Peyer's patch (tissue), 4 donors: Measurements from ENCODE around the gene THAP10.

Experiments used
- CTCF ChIP-seq, 6 experiments: fragments of 450-650 bp in 4 of 6; fragments of 200-600 bp in 2 of 6; sonication (generic) in 1 of 6; IDR thresholded peaks; one replicate each; pipeline ENCODE4 v1.5.1; 2017 to 2019; ENCODE audit warnings: antibody characterized with exemption in 6 of 6, mild to moderate bottlenecking in 3 of 6, moderate library complexity in 1 of 6
- POLR2A ChIP-seq, 2 donors: fragments of 450-650 bp; IDR thresholded peaks; one replicate each; pipeline ENCODE4 v1.5.1; 2017; ENCODE audit warnings: antibody characterized with exemption in 2 of 2, mild to moderate bottlenecking in 2 of 2, moderate library complexity in 2 of 2

GRCh38 chr15:70870051-70870450 is 22.2 kb downstream of the THAP10 start:
- TF ChIP-seq CTCF (IDR thresholded peaks at IDR 0.05) (no peak), POLR2A (IDR thresholded peaks at IDR 0.05) (no peak)
